GM10266 (cell line): ENCODE data around the gene STMN3.

Experiments
- DNase-seq: peaks from one replicate; pipeline ENCODE4 v3.0.0; 2012; ENCODE audit errors: extremely low spot score
- TF ChIP-seq, protein P1 (sequence below): IDR thresholded peaks from 2 replicates; pipeline ENCODE4 v1.5.1; 2012; ENCODE audit warnings: mild to moderate bottlenecking, low read depth; ENCODE audit not compliant: control insufficient read depth, insufficient read depth; ENCODE audit errors: missing control alignments

STMN3 gene

DNA sequence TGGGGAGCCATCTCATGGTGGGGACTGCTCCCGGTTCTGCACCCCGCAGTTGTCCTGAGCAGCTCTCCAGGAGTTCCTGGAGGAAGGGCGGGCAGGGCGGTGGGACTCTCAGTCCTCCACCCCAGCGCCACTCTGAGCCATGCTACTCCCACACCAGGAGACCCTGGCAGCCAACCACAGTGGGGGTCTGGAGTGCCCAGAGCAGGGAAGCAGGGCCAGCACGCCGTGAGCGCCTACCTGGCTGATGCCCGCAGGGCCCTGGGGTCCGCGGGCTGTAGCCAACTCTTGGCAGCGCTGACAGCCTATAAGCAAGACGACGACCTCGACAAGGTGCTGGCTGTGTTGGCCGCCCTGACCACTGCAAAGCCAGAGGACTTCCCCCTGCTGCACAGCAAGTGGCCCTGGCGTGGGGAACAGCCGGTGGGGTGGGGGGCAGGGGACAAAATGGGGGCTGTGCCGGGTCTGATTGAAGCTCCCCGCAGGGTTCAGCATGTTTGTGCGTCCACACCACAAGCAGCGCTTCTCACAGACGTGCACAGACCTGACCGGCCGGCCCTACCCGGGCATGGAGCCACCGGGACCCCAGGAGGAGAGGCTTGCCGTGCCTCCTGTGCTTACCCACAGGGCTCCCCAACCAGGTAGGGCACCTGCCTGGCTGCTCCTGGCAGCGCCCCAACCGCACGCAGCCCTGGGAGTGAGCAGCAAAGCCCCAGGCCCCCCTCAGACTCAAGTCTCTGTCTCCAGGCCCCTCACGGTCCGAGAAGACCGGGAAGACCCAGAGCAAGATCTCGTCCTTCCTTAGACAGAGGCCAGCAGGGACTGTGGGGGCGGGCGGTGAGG, 41.6 kb upstream of the STMN3 start:
- DNase-seq: no peak
- TF ChIP-seq, protein P1, sequence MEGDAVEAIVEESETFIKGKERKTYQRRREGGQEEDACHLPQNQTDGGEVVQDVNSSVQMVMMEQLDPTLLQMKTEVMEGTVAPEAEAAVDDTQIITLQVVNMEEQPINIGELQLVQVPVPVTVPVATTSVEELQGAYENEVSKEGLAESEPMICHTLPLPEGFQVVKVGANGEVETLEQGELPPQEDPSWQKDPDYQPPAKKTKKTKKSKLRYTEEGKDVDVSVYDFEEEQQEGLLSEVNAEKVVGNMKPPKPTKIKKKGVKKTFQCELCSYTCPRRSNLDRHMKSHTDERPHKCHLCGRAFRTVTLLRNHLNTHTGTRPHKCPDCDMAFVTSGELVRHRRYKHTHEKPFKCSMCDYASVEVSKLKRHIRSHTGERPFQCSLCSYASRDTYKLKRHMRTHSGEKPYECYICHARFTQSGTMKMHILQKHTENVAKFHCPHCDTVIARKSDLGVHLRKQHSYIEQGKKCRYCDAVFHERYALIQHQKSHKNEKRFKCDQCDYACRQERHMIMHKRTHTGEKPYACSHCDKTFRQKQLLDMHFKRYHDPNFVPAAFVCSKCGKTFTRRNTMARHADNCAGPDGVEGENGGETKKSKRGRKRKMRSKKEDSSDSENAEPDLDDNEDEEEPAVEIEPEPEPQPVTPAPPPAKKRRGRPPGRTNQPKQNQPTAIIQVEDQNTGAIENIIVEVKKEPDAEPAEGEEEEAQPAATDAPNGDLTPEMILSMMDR: no peak

DNA sequence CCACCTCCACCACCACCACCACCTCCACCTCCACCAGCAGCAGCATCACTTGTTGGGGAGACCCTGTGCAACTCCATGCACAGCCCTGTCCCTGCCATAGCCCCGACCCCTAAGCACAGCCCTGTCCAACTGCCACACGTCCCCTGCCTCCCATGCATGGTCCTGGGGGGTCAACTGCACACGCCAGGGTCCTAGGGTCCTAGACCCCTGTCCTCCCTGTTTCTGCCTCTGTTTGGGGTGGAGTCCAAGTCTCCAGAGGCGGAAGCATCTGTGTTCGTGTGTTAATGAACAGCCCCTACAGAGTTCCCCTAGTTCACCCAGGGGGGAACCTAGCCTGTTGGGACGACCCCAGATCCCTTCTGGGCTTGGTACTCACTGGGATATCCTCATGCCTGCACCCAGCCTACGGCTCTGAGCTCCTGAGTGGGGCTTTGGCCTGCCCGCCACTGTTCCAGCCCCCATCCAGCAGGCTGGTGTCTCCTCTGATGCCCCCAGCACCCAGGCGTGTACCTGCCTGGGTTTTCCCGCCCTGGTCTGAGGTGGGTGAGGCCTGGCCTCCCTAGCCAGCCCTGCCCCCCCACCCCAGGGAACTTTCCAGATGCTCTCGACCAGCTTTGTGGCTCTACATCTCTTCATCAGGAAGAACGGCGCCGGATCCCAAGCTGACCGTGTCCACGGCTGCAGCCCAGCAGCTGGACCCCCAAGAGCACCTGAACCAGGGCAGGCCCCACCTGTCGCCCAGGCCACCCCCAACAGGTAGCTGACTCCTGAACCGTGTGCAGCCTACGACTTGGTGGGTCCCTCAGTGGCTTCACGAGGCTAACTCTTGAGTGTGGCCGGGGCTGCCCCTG, 40.7 kb upstream of the STMN3 start:
- no peak for DNase-seq
- TF ChIP-seq, protein P1: no peak

DNA sequence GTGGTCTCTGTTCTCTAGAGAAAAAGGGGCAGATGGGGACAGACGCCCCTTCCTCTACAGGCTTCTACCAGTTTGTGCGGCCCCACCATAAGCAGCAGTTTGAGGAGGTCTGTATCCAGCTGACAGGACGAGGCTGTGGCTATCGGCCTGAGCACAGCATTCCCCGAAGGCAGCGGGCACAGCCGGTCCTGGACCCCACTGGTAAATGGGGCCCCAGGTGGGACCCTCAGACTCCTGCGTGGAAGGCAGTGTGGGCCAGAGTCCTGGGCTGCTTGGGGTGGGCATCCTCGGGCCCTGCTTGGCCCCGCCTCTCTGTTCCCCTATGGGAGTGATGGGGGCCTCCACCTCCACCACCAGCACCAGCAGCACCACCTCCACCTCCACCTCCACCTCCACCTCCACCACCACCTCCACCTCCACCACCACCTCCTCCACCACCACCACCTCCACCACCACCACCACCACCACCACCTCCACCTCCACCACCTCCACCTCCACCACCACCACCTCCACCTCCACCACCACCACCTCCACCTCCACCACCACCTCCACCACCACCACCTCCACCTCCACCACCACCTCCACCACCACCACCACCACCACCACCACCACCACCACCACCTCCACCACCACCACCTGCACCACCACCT, 40.0 kb upstream of the STMN3 start:
- no peak for DNase-seq
- TF ChIP-seq, protein P1: no peak

DNA sequence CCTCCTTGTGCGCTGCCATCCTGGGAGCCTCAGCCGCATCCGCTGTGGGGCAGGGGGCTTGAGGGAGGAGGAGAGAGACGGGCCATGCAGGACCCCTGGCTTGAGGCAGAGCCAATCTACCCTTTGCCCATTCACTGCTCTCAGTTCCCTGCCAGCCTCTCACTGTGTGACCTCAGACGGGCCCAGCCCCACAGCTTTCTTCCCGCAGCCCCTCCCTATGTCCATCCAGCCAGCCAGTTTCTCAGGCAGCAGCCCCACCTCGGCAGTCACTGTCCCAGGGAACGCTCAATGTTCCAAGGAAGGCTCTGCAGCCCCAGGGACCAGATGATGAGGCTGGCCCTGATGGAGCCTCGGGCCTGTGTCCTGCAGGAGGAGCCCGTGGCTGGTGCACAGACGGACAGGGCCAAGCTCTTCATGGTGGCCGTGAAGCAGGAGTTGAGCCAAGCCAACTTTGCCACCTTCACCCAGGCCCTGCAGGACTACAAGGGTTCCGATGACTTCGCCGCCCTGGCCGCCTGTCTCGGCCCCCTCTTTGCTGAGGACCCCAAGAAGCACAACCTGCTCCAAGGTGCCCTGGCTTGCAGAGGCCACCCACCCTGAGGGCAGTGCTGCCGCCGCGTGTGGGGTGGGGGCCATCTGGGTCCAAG, 39.3 kb upstream of the STMN3 start:
- DNase-seq: no peak
- TF ChIP-seq, protein P1: no peak

DNA sequence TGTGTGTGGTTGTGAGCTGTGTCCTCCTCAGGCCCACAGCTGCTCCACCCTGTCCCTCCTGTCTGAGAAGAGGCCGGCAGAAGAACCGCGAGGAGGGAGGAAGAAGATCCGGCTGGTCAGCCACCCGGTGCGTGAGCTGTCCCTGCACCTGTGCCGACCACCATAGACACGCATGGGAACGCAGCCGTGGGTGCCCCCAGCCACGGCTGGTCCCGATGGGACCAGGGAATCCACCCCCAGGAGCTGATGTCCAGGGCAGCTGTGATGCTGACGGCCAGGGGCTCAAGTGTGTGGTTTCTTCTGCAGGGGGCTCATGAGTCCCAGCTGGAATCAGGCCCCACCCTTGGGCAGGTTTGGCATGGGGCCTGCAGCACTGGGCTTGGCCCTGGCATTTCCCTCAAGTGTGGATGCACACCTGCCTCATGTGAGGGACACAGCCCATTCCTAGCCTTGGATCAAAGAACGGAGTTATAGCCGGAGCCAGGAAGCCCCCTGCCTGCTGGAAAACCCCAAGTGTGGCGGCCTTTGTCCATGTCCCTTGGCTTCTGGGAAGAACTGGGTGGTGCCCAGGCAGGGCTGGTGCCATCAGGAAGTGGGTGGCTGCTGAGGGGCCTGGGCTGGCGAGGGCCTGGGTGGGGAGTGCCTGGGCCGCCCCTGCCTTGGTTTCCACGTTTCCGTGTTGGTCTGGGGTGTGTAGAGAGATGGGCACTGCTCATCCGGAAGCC, 38.6 kb upstream of the STMN3 start:
- DNase-seq: no peak
- TF ChIP-seq, protein P1: no peak

DNA sequence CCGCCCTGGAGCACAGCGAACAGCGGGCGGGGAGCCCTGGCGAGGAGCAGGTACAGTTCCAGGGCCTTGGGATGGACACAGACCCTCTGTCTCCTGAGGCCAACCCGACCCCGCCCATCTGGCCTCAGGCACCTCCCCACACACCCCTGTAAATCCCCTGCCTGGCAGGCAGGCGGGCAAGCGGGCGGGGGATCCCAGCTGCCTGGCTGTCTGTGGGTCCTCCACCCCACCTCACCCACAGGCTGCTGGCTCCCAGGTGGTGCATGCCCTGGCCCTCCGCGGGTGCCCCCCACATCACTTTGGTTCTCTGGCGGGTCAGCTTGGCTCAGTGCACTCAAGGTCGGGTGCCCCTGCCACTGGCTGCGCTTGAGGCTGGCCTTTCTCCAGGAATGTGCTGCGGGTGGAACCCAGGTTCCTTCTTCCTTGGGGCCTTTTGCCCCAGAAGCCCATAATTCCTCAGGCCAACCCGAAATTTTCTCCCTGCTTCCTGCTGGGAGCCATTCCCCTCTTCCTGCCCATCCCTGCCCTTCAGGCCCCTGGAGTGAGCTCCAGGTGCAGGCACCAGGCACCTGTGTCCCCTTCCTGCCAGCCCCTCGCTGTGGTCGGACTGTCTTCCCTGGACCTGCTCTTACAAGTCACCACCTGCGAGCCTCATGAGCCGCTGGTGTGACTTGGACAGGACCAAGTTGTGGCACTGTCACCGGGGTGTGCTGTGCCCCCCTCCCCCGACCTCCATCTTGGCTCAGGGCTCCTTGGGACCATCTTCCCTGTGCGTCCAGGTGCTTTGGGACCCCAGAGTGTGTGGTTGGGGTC, 37.9 kb upstream of the STMN3 start:
- TF ChIP-seq, protein P1: no peak
- peak; percentile 54 for DNase-seq
